Activated CD8-positive, alpha-beta memory T cell treated with anti-CD3 and anti-CD28 coated beads, Interleukin-2, amount 10 ng/mL, durations not matched to agents 7 days and 5 days (primary cell): ENCODE measurements around the gene PTPRD. TPM values are rescaled to one million over a fixed set of nuclear protein-coding genes. Genes with fewer than 3 reads are reported as not detected.

Experiments used
- ATAC-seq: fragments of 150-1000 bp; cut with Tn5 transposase; one replicate; pipeline ENCODE4 v1.10.0; 2021; ENCODE audit warnings: moderate library complexity
- CTCF ChIA-PET: fragments of 350-600 bp; sonication (Branson Sonifier 250); formaldehyde crosslinking; loops from one replicate; lab custom pipeline; 2021; ENCODE audit warnings: antibody characterized with exemption; lab: Charles Lee
- DNase-seq: peaks from one replicate; pipeline ENCODE4 v3.0.0-alpha.2; 2020
- H3K27ac Mint-ChIP-seq: one replicate; pipeline ENCODE4 v1.8.0; 2021; ENCODE audit warnings: mild to moderate bottlenecking, mixed read lengths
- H3K27me3 Mint-ChIP-seq: one replicate; pipeline ENCODE4 v1.8.0; 2021; ENCODE audit warnings: mixed read lengths
- H3K36me3 Mint-ChIP-seq: one replicate; pipeline ENCODE4 v1.8.0; 2021; ENCODE audit warnings: mild to moderate bottlenecking, mixed read lengths
- H3K4me1 Mint-ChIP-seq: one replicate; pipeline ENCODE4 v1.8.0; 2021; ENCODE audit warnings: mixed read lengths
- H3K4me3 Mint-ChIP-seq: one replicate; pipeline ENCODE4 v1.8.0; 2021; ENCODE audit warnings: mild to moderate bottlenecking, moderate library complexity, mixed read lengths
- H3K9me3 Mint-ChIP-seq: one replicate; pipeline ENCODE4 v1.8.0; 2022; ENCODE audit warnings: low read depth, mixed read lengths
- total RNA-seq, 2 experiments: library from RNA; stranded (reverse); gene quantifications; one replicate each; pipeline ENCODE4 v1.2.3, GENCODE V29; 2021

PTPRD gene
- total RNA-seq, 2 experiments from 2014 or later: 0.07 TPM; not detected in 1

GRCh38 chr9:8473244-8474020, 2139.4 kb downstream of the PTPRD start:
- ATAC-seq: no peak
- Mint-ChIP-seq H3K4me3 (no peak overlapping the region), H3K27me3 (no peaks in the 10 kb centered on the region), H3K36me3 (no peaks in the 10 kb centered on the region), H3K27ac (no peak overlapping the region), H3K9me3 (no peaks in the 10 kb centered on the region), H3K4me1 (no peaks in the 10 kb centered on the region)
- no peak for DNase-seq
- CTCF ChIA-PET: no interaction called here

GRCh38 chr9:8468045-8468637, 2144.7 kb downstream of the PTPRD start:
- Mint-ChIP-seq H3K4me1 (peaks cover 4% of the 10 kb centered on the region), H3K9me3 (no peaks in the 10 kb centered on the region), H3K27me3 (no peaks in the 10 kb centered on the region), H3K4me3 (no peak overlapping the region), H3K36me3 (no peaks in the 10 kb centered on the region), H3K27ac (no peak overlapping the region)
- no peak for DNase-seq
- CTCF ChIA-PET: no interaction called here
- no peak for ATAC-seq

- no peaks in the 10 kb centered on the region for H3K4me1 Mint-ChIP-seq
- ATAC-seq (no peak), DNase-seq (no peak)
- no peak overlapping the region for H3K27ac Mint-ChIP-seq
- CTCF ChIA-PET: no interaction called here
- no peaks in the 10 kb centered on the region for H3K27me3 Mint-ChIP-seq
- no peaks in the 10 kb centered on the region for H3K9me3 Mint-ChIP-seq
- no peaks in the 10 kb centered on the region for H3K36me3 Mint-ChIP-seq
- H3K4me3 Mint-ChIP-seq: no peak overlapping the region
Observed at GRCh38 chr9:8457816-8458215, 2155.0 kb downstream of the PTPRD start.

- no peaks in the 10 kb centered on the region for H3K27me3 Mint-ChIP-seq
- no peaks in the 10 kb centered on the region for H3K4me1 Mint-ChIP-seq
- H3K4me3 Mint-ChIP-seq: no peak overlapping the region
- no peaks in the 10 kb centered on the region for H3K36me3 Mint-ChIP-seq
- no peaks in the 10 kb centered on the region for H3K9me3 Mint-ChIP-seq
- ATAC-seq (no peak), DNase-seq (no peak)
- CTCF ChIA-PET: no interaction called here
- no peak overlapping the region for H3K27ac Mint-ChIP-seq
Observed at GRCh38 chr9:8457055-8457454, 2155.7 kb downstream of the PTPRD start.

- Mint-ChIP-seq H3K27me3 (no peaks in the 10 kb centered on the region), H3K4me1 (no peaks in the 10 kb centered on the region), H3K9me3 (no peaks in the 10 kb centered on the region), H3K36me3 (no peaks in the 10 kb centered on the region), H3K4me3 (no peak overlapping the region), H3K27ac (no peak overlapping the region)
- no peak for DNase-seq
- ATAC-seq: no peak
- CTCF ChIA-PET: no interaction called here
Observed at GRCh38 chr9:8456344-8456743, 2156.5 kb downstream of the PTPRD start.

- no peaks in the 10 kb centered on the region for H3K4me1 Mint-ChIP-seq
- CTCF ChIA-PET: no interaction called here
- H3K27ac Mint-ChIP-seq: no peak overlapping the region
- H3K27me3 Mint-ChIP-seq: no peaks in the 10 kb centered on the region
- no peaks in the 10 kb centered on the region for H3K36me3 Mint-ChIP-seq
- H3K4me3 Mint-ChIP-seq: no peak overlapping the region
- no peaks in the 10 kb centered on the region for H3K9me3 Mint-ChIP-seq
- DNase-seq (no peak), ATAC-seq (no peak)
Observed at GRCh38 chr9:8450810-8451545, 2161.8 kb downstream of the PTPRD start.

GRCh38 chr9:8448226-8448625, 2164.6 kb downstream of the PTPRD start:
- Mint-ChIP-seq H3K4me1 (no peaks in the 10 kb centered on the region), H3K4me3 (no peak overlapping the region), H3K27ac (no peak overlapping the region), H3K27me3 (no peaks in the 10 kb centered on the region), H3K9me3 (no peaks in the 10 kb centered on the region), H3K36me3 (no peaks in the 10 kb centered on the region)
- no peak for DNase-seq
- ATAC-seq: no peak
- CTCF ChIA-PET: no interaction called here

GRCh38 chr9:8447601-8448000, 2165.2 kb downstream of the PTPRD start:
- no peaks in the 10 kb centered on the region for H3K9me3 Mint-ChIP-seq

GRCh38 chr9:8437876-8438275, 2174.9 kb downstream of the PTPRD start:
- H3K4me3 Mint-ChIP-seq: no peak overlapping the region
- no peaks in the 10 kb centered on the region for H3K36me3 Mint-ChIP-seq
- DNase-seq (no peak), ATAC-seq (no peak)
- H3K27me3 Mint-ChIP-seq: no peaks in the 10 kb centered on the region
- H3K9me3 Mint-ChIP-seq: no peaks in the 10 kb centered on the region
- H3K4me1 Mint-ChIP-seq: peaks cover 7% of the 10 kb centered on the region
- CTCF ChIA-PET: no interaction called here
- no peak overlapping the region for H3K27ac Mint-ChIP-seq

More at GRCh38 chr9:8447601-8448000, 2165.2 kb downstream of the PTPRD start:
- H3K4me1 Mint-ChIP-seq: no peaks in the 10 kb centered on the region
- CTCF ChIA-PET: no interaction called here
- ATAC-seq (no peak), DNase-seq (no peak)
- no peak overlapping the region for H3K4me3 Mint-ChIP-seq
- H3K27ac Mint-ChIP-seq: no peak overlapping the region
- H3K27me3 Mint-ChIP-seq: no peaks in the 10 kb centered on the region
- H3K36me3 Mint-ChIP-seq: no peaks in the 10 kb centered on the region

GRCh38 chr9:8437259-8437658, 2175.5 kb downstream of the PTPRD start:
- peaks cover 7% of the 10 kb centered on the region for H3K4me1 Mint-ChIP-seq
- H3K36me3 Mint-ChIP-seq: no peaks in the 10 kb centered on the region
- CTCF ChIA-PET: no interaction called here
- H3K27ac Mint-ChIP-seq: no peak overlapping the region
- no peak overlapping the region for H3K4me3 Mint-ChIP-seq
- DNase-seq: no peak
- no peak for ATAC-seq
- no peaks in the 10 kb centered on the region for H3K27me3 Mint-ChIP-seq
- H3K9me3 Mint-ChIP-seq: no peaks in the 10 kb centered on the region

GRCh38 chr9:8436786-8437185, 2176.0 kb downstream of the PTPRD start:
- no peak overlapping the region for H3K27ac Mint-ChIP-seq
- ATAC-seq (peak; percentile 49), DNase-seq (no peak)
- no peak overlapping the region for H3K4me3 Mint-ChIP-seq
- H3K9me3 Mint-ChIP-seq: no peaks in the 10 kb centered on the region
- peaks cover 8% of the 10 kb centered on the region for H3K4me1 Mint-ChIP-seq
- CTCF ChIA-PET: no interaction called here
- no peaks in the 10 kb centered on the region for H3K27me3 Mint-ChIP-seq
- H3K36me3 Mint-ChIP-seq: no peaks in the 10 kb centered on the region

GRCh38 chr9:8434621-8435020, 2178.2 kb downstream of the PTPRD start:
- Mint-ChIP-seq H3K9me3 (no peaks in the 10 kb centered on the region), H3K27ac (no peak overlapping the region), H3K27me3 (no peaks in the 10 kb centered on the region), H3K4me1 (peaks cover 24% of the 10 kb centered on the region), H3K4me3 (no peak overlapping the region), H3K36me3 (no peaks in the 10 kb centered on the region)
- DNase-seq (no peak), ATAC-seq (no peak)
- CTCF ChIA-PET: no interaction called here

- no peak overlapping the region for H3K4me3 Mint-ChIP-seq
- H3K36me3 Mint-ChIP-seq: peaks cover 1% of the 10 kb centered on the region
- H3K27me3 Mint-ChIP-seq: no peaks in the 10 kb centered on the region
- no peaks in the 10 kb centered on the region for H3K9me3 Mint-ChIP-seq
- peaks cover 42% of the 10 kb centered on the region for H3K4me1 Mint-ChIP-seq
- ATAC-seq (no peak), DNase-seq (no peak)
- H3K27ac Mint-ChIP-seq: no peak overlapping the region
- CTCF ChIA-PET: no interaction called here
Observed at GRCh38 chr9:8432224-8432623, 2180.6 kb downstream of the PTPRD start.

GRCh38 chr9:8431505-8431904, 2181.3 kb downstream of the PTPRD start:
- Mint-ChIP-seq H3K27ac (no peak overlapping the region), H3K9me3 (no peaks in the 10 kb centered on the region), H3K27me3 (no peaks in the 10 kb centered on the region), H3K4me1 (peaks cover 37% of the 10 kb centered on the region), H3K36me3 (peaks cover 1% of the 10 kb centered on the region), H3K4me3 (no peak overlapping the region)
- ATAC-seq (no peak), DNase-seq (no peak)
- CTCF ChIA-PET: no interaction called here
